HG03354 (cell line): ENCODE data around the gene NPHP4.

Experiments
- ATAC-seq: cut with Tn5 transposase; IDR thresholded peaks from one replicate; pipeline ENCODE4 v1.9.1; 2021; ENCODE audit warnings: mild to moderate bottlenecking; ENCODE audit not compliant: unreplicated experiment, poor library complexity, severe bottlenecking

NPHP4 gene

GRCh38 chr1:5829414-5829813 lies 162.8 kb downstream of the NPHP4 start:
- no peak for ATAC-seq

GRCh38 chr1:5828308-5828935 lies 163.8 kb downstream of the NPHP4 start:
- no peak for ATAC-seq

- no peak for ATAC-seq
Observed at GRCh38 chr1:5827516-5827915, 164.7 kb downstream of the NPHP4 start.

DNA sequence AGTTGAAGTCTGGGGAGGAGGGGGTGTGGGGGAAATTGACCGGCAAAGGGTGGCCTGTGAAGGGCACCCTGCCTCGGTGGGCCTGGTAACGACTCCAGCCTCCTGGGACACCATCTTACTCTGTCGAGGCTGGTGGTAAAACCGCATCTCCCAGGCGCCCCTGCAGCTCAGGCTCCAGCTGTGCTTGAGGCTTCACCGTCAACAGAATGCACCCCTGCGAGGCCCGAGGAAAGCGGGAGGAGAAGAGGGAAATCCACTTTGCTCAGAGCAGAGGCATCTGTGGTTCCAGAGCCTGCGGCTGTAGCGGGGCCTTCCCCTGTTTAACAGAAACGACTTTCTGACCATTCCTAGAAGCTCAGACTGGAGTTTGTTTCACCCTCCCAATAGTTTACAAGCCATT lies 165.6 kb downstream of the NPHP4 start:
- no peak for ATAC-seq

DNA sequence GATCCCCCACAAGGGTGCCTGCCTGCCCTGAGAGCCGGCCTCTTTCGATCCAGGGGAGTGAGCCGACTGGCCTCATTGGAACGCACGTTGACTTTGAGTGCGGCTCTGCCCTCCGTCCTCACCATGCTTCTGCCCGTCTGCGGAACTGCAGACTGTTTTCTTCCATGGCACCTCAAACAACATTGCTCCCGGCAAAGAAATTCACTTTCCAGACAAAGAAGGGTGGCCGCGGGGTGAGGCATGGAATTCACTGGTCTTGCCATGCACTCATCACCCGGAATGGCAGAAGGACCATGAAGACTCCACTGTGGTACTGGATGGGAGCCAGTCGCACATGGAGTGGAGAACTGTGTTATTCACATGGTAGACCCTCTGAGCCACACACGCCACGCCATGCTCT lies 169.5 kb downstream of the NPHP4 start:
- ATAC-seq: no peak

GRCh38 chr1:5822266-5822665 lies 170.0 kb downstream of the NPHP4 start:
- no peak for ATAC-seq

- ATAC-seq: no peak
Observed at GRCh38 chr1:5821540-5822176, 170.6 kb downstream of the NPHP4 start.

DNA sequence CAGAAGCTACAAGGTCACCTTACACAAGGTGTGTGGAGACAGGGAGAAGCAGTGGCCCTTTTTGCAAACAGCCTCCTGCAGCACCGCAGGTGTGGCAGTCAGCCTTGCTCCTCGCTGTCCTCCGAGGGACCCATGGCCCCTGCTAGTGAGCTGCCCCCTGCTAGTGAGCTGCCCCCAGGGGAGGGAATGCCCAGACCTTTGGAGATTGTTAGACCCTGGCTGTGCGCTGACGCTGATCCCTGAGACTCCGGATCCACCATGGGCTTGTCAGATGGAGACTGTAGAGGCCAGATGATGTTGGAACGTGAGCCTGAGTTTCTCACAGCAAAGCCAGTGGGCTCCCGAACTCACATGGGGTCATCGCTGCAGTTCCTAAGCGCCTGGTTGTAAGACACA lies 172.2 kb downstream of the NPHP4 start:
- no peak for ATAC-seq

DNA sequence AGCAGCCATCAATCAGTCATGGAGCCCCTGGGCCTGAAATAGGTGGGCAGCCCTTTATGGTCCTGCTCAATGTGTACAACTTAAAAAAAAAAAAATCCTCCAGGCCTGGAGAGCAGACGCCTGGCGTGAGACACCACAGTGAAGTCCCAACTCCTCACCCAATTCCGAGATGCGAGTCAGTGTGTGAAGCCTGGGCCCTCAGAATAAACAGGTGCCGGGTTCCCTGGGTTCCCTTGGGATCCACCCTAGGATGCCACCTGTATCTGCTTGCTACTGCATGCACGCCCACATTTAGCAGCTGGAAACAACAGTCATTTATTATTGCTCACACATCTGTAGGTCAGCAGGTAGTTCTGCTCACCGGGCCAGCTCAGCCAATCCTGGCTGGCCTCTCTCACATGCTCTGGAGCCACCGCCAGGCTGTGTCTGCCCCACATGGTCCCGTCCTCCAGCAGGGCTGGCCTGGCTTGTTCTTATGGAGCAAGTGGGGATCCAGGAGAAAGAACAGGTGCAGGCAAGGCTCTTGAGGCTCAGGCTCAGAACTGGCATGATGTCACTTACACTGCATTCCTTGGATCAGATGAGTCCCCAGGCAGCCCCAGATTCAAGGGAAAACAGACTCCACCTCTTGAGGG lies 172.7 kb downstream of the NPHP4 start:
- no peak for ATAC-seq

DNA sequence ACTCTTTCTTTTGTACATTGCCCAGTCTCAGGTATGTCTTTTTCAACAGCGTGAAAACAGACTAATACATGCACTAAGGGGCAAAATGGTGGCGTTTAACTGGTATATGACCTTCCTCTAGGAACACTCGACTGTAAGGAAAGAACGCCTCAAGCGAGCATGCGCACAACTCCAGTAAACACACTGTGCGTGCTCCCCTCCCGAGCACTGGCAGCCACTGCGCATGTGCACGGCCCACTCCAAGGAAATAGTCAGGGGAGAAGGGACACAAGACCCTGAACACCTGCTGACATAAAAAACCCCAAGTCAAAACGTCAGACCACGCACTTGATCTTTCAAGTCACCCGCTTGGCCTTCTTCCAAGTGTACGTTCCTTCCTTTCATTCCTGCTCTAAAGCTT lies 173.5 kb downstream of the NPHP4 start:
- ATAC-seq: no peak

DNA sequence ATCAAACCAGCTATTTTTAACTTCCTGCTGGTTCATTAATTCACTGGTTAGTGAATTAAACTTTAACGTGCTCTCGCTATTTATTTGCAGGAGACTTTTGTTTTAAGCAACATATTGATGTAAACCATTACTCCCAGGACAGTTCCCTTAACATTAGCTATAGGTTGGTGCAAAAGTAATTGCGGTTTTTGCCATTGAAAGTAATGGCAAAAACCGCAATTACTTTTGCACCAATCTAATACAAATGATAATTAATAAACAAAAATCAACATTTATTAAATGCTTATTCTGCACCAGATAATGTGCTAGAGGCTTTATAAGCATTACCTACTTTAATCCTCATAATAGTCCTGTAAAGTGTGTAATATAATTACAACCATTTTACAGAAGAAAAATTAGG lies 176.5 kb downstream of the NPHP4 start:
- ATAC-seq: no peak

DNA sequence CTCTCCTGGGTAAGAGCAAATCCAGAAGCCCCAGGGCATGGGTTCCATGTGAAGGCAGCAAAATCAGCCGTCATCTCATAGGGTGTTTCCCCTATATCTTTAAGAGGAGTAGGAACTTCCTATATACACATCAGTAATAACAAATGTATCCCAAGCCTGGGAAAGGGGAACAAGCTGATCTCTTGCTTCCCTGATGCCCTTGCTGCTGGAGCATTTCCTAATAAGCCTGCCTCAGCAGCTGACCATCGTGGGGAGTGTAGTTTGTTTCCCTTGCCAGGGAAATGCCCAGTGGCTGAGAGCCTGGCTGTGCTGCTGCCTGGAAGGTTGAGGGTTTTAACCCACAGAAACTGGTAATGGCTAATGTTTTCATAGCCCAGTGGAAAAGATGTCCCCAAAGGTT lies 177.0 kb downstream of the NPHP4 start:
- no peak for ATAC-seq

GRCh38 chr1:5814046-5814619 lies 178.1 kb downstream of the NPHP4 start:
- no peak for ATAC-seq

GRCh38 chr1:5813480-5813879 lies 178.7 kb downstream of the NPHP4 start:
- ATAC-seq: no peak
